HG03139 (cell line): ENCODE results near the gene EPHX1.

ENCODE experiments used
- ATAC-seq: cut with Tn5 transposase; IDR thresholded peaks from one replicate; pipeline ENCODE4 v1.9.1; 2021; ENCODE audit not compliant: unreplicated experiment

Gene EPHX1

DNA sequence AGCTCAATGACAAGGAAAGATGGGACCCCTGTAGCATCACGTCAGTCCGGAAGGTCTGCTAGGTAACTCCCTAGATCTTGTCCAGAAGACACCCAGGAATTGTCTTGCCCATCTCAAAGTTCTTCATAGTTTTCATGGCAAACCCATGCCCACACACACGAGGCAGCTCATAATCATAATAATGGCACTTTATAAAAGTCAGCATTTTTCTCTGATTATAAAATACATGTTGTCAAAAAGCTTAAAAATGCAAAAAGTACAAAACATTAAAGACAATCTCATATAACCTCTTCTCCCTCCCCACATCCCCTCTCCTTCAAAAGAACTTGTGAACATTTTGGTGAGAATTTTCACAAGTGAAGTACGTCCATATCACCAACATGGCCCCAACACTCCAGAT, 30.8 kb downstream of the EPHX1 start:
- ATAC-seq, result no peak

DNA sequence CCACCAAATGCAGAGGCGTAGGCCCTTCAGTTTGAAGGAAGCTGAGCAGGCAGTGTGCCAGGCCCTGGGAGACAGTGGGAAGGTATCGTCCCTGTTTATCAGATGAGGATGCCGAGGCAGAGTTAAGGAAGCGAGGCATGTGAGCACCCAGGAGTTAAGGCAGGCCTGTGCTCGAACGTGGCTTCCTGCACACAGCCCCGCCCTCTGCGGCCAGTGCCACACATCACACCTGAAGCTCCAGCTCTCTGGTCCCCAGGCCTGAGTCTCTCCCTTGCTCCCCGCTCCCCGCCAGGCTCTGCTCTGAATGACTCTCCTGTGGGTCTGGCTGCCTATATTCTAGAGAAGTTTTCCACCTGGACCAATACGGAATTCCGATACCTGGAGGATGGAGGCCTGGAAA, 32.1 kb downstream of the EPHX1 start:
- ATAC-seq, result no peak

- no peak for ATAC-seq
These were observed 33.0 kb downstream of the EPHX1 start for GRCh38 chr1:225842788-225843425.

DNA sequence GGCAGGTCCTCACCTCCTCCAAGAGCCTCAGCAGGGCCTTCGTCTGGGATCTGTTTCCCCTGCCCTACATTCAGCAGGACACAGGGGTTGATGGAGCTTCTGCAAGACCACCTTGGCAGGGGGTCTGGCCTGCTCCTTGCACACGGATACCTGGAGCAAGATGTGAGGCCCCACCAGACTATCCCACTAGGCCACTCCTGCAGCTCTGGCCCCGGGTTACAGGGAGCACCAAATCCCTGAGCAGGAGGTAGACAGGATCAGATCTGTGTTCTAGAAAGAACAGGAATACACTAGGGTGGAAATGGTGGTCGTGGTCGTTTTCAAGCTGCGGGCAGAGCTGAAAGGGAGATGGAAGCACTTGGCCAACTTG, 33.5 kb downstream of the EPHX1 start:
- no peak for ATAC-seq

DNA sequence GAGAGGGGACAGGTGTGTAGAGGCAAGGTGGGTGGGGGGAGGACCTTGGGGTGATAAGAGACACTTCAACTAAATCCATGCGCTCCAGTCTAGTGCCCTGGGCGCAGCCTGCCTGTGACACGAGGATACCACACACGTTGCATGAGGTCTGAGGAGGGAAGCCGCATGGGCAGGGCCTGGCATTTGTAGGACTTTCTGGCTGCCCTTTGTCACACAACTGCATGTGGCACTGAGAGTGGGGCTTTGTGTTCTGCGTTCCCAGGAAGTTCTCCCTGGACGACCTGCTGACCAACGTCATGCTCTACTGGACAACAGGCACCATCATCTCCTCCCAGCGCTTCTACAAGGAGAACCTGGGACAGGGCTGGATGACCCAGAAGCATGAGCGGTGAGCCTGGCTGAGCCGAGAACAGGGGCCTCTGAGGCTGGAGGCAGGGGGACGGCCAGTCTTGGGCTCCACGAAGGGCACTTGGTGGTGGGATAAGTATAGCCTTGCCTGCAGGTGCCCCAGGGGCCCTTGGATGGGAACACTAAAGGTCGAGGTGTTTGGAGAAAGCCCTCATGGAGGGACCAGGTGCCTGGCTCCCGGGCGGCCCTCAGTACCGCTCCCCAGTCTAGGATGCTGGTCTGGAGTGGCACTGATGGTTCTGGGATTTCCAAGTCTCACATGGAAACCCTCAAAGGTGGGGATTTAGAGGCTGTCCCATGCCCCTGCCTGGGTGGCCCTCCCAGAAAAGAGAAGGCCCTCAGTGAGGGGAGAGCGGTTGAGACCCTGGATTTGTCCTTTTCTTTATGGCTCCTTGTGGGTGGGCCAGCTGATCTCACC, 34.5 kb downstream of the EPHX1 start:
- no peak for ATAC-seq

GRCh38 chr1:225845097-225845496, 35.2 kb downstream of the EPHX1 start:
- no peak for ATAC-seq

DNA sequence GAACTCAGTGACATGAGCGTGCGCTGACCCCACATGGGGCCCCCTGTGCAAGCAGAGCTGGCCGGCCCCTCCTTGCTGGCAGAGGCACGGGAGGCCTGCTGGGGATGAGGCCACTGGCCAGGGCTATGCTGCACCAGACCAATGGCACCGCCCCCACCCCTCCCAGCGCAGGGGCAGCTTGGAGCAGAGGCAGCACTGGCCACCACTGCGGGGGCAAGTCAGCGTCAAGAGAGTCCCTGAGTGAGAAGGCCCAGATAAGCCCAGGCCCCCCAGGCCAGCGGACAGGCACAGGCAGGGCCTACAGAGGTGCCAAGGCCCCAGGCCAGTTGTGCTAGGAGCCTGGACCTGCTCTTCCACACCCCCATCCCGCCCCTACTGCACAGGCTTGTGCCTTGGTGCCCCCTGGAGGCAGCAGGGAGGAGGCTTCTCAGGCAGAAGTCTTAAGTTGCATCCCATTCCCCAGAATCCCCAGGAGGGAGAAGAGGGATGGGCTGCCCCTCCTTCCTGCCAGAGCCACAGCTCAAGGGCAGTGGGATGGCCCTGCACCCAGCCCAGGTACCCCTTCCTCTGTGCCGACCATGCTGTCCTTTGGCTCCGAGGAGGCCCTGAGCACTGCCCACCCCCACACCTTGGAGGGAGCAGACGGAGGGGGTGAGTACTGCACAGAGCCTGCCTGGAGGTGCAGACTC, 35.8 kb downstream of the EPHX1 start:
- ATAC-seq, result no peak

DNA sequence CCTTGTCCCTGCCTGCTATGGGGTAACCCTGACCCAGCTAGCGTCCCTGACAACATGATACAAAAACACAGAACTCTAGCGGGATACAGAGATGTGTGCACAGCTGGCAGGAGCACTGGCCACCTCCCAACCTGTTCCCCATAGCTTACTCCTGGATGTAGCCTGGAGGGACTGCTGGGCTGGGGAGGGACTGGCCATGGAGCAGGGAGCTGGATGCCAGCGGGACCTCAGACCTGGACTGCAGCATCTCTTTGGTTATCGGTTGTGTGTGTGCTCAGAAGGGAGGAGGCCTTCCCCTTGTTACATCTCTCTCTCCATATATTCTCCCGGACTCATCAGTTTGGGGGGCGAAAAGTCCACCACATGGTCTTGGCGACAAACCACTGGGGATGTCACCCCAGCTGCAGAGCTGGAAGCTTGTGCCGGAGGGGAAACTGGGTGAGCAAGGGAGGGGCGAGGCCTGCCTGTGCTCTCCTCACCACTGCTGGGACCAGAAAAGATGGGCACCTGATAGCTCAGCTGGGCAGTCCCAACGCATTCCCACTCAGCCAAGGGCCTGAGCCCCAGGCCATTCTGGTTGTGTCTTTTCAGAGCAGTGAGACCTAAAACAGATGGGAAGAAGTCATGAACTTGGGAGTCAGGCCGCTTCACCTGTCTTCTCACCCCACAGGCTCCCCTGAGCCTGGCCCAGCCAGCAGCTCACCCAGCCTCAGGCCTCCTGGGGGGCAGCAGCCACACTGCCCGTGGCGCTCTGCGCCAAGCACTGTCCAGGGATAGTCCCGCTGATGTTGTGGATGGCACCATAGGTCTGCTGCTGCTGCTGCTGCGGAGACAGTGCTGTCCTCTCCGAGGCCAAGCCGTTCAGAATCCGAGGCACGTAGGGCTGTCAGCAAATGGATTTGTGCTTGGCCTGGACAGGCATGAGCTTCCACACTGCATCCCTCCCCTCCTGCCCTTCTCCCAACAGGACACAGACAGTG, 36.7 kb downstream of the EPHX1 start:
- ATAC-seq, result no peak

DNA sequence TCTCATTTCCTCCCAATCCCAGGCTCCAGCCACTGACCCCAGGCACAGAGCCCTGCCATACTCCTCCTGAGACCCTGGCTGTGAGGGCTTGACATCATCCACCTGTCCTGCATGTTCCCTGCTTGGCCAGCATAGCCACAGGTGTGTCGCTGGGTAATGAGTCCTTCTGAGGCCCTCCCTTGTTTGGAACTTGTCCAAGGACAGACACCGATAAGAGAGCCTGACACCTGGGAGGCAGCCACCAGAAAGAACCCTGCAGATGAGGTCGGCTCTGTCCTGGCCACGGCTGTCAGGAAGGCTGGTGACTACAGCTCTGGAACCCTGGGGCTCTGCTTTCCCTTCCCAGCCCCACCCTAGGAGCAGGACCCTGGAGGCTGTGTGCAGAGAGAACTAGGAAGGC, 37.7 kb downstream of the EPHX1 start:
- no peak for ATAC-seq

GRCh38 chr1:225848030-225848955, 38.4 kb downstream of the EPHX1 start:
- peak; percentile 53 for ATAC-seq

GRCh38 chr1:225849925-225850324, 40.0 kb downstream of the EPHX1 start:
- no peak for ATAC-seq

DNA sequence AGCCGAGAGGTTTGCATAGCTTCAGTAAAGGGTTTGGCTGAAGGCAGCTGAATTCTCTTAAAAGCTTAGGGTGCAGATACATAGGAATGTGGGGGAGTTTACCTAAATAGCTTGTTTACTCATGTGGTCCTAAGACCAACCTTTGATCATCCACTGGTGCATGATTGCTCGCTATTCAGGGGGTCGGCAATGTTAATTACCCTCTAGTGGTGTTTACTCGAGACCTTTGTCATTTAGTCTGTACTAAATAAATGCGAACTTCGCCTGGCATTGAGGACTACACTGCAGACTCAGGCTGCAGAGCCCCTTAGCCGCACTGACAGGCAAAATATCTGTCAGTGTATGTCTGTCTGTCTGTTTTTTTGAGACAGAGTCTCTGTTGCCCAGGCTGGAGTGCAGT, 40.4 kb downstream of the EPHX1 start:
- no peak for ATAC-seq

GRCh38 chr1:225851805-225852204, 41.9 kb downstream of the EPHX1 start:
- peak; percentile 40 for ATAC-seq

DNA sequence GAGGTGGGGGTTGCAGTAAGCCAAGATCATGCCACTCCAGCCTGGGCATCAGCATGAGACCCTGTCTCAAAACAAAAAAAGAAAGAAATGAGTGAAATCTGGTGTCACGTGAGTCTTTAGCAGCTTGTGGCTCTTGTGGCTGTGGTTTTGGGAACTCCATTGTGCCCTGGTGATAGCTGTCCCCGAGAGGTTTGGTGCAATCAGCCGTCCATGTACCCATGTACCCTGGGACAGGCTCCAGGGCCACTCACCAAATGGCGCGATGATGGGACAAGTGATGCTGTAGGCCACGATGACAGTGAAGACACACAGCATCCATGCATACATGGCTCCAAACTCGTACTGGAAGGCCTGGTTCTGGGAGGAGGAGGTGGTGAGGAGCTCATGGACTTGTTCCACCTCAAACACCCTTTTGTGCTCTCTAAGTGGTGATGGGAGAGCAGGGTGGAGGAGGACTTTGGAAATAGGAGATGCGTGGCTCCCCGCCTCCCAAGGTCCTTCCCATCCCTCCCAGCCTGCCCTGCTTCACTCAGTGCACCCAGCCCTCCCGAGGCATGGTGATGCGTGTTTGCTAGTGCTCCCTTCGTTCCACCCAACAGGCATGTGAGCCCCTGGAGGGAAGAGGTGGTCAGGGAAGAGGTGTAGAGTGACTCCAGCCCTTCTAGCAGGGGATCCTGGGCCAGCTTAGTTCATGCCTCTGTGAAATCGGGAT, 42.6 kb downstream of the EPHX1 start:
- no peak for ATAC-seq

GRCh38 chr1:225853441-225853840, 43.5 kb downstream of the EPHX1 start:
- no peak for ATAC-seq

DNA sequence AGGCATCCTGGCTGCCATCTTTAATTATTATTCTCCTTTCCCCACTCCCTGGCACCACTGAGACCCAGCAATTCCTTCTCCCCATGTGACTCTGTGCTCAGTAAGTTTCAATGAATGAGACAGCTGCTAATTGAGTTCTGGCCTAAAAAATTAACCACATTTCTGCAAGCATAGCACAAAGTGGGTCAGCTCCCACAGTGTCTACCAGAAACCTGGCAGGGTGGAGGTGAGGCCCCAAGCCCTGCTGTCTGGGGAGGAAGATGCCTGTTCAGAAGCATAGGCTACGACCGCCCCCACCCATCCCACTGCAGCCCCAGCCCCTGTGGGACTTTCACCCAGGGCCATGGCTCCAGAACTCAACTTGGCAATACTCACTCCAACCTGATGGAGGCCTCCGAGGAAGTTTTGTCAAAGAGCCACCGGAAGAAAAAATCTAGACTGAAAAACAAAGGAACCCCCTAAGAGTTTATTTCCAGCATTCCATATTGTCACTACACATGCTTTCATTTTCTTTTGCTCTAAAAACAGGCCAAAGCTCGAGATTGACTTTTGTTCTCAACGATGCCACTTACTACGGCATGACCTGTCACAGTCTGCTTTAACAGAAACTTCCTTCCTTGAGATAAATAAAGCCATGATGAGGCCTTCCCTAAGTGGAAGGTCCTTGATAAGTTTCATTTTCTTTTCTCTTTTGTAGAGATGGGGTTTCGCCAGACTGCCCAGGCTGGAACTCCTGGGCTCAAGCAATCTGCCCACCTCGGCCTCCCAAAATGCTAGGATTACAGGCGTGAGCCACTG, 45.8 kb downstream of the EPHX1 start:
- no peak for ATAC-seq

- ATAC-seq, result no peak
These were observed 47.3 kb downstream of the EPHX1 start for GRCh38 chr1:225857256-225857655.

GRCh38 chr1:225859151-225859550, 49.2 kb downstream of the EPHX1 start:
- ATAC-seq, result no peak
